Parathyroid adenoma (tissue), 2 donors: ENCODE data around the gene SLC39A9.

ENCODE experiments used
- H2AFZ ChIP-seq: fragments of 300-600 bp; sonication (generic); one replicate; pipeline ENCODE4 v1.7.0; 2017; ENCODE audit warnings: antibody characterized with exemption, mild to moderate bottlenecking
- H3K27ac ChIP-seq: fragments of 300-600 bp; sonication (generic); one replicate; pipeline ENCODE4 v1.7.0; 2017
- H3K27me3 ChIP-seq: fragments of 300-600 bp; sonication (generic); one replicate; pipeline ENCODE4 v1.7.0; 2017; ENCODE audit warnings: low read length; ENCODE audit not compliant: control insufficient read depth, insufficient read depth
- H3K36me3 ChIP-seq: fragments of 300-600 bp; sonication (generic); one replicate; pipeline ENCODE4 v1.7.0; 2017; ENCODE audit warnings: low read length; ENCODE audit not compliant: control insufficient read depth, insufficient read depth
- H3K4me1 ChIP-seq: fragments of 300-600 bp; sonication (generic); one replicate; pipeline ENCODE4 v1.7.0; 2017; ENCODE audit warnings: control low read depth
- H3K4me2 ChIP-seq: fragments of 300-600 bp; sonication (generic); one replicate; pipeline ENCODE4 v1.7.0; 2017; ENCODE audit warnings: low read length
- H3K4me3 ChIP-seq: fragments of 300-600 bp; sonication (generic); one replicate; pipeline ENCODE4 v1.7.0; 2017; ENCODE audit warnings: low read depth, low read length
- H3K79me2 ChIP-seq: fragments of 300-600 bp; sonication (generic); one replicate; pipeline ENCODE4 v1.7.0; 2017; ENCODE audit warnings: control low read depth
- H3K9ac ChIP-seq: fragments of 300-600 bp; sonication (generic); one replicate; pipeline ENCODE4 v1.7.0; 2017; ENCODE audit warnings: mild to moderate bottlenecking
- H3K9me3 ChIP-seq: fragments of 300-600 bp; sonication (generic); one replicate; pipeline ENCODE4 v1.7.0; 2017; ENCODE audit warnings: low read length; ENCODE audit not compliant: control insufficient read depth
- CTCF ChIP-seq: fragments of 300-600 bp; sonication (generic); IDR thresholded peaks from one replicate; pipeline ENCODE4 v1.7.0; 2017; ENCODE audit warnings: antibody characterized with exemption, mild to moderate bottlenecking
- donor health status: primary hyperparathyroidism.

Gene SLC39A9

GRCh38 chr14:69366069-69366468 is 32.4 kb upstream of the SLC39A9 start:
- Histone ChIP-seq H3K27me3 (no peaks in the 10 kb centered on the region), H3K36me3 (no peaks in the 10 kb centered on the region), H3K4me3 (no peak overlapping the region), H3K9me3 (no peaks in the 10 kb centered on the region), H2AFZ (no peak overlapping the region), H3K4me2 (no peak overlapping the region), H3K79me2 (no peaks in the 10 kb centered on the region), H3K9ac (no peak overlapping the region), H3K27ac (no peak overlapping the region), H3K4me1 (no peaks in the 10 kb centered on the region)
- TF ChIP-seq CTCF: no peak

- no peaks in the 10 kb centered on the region for H3K9me3 ChIP-seq
- no peak overlapping the region for H3K4me2 ChIP-seq
- H3K4me3 ChIP-seq: no peak overlapping the region
- H3K27ac ChIP-seq: no peak overlapping the region
- no peaks in the 10 kb centered on the region for H3K79me2 ChIP-seq
- H3K36me3 ChIP-seq: no peaks in the 10 kb centered on the region
- no peaks in the 10 kb centered on the region for H3K27me3 ChIP-seq
- H2AFZ ChIP-seq: no peak overlapping the region
- H3K4me1 ChIP-seq: no peaks in the 10 kb centered on the region
- H3K9ac ChIP-seq: no peak overlapping the region
- no peak for TF ChIP-seq CTCF
These were observed 31.7 kb upstream of the SLC39A9 start for GRCh38 chr14:69366761-69367160.

GRCh38 chr14:69368381-69368780 is 30.1 kb upstream of the SLC39A9 start:
- no peaks in the 10 kb centered on the region for H3K27me3 ChIP-seq
- TF ChIP-seq CTCF: no peak
- no peaks in the 10 kb centered on the region for H3K9me3 ChIP-seq

GRCh38 chr14:69370061-69370460 is 28.4 kb upstream of the SLC39A9 start:
- no peaks in the 10 kb centered on the region for H3K4me1 ChIP-seq
- no peak overlapping the region for H3K9ac ChIP-seq
- no peak overlapping the region for H3K4me2 ChIP-seq
- no peak for TF ChIP-seq CTCF
- no peaks in the 10 kb centered on the region for H3K9me3 ChIP-seq
- no peak overlapping the region for H2AFZ ChIP-seq
- no peak overlapping the region for H3K27ac ChIP-seq
- no peaks in the 10 kb centered on the region for H3K79me2 ChIP-seq
- no peaks in the 10 kb centered on the region for H3K27me3 ChIP-seq
- no peak overlapping the region for H3K4me3 ChIP-seq
- no peaks in the 10 kb centered on the region for H3K36me3 ChIP-seq

More at GRCh38 chr14:69368381-69368780, 30.1 kb upstream of the SLC39A9 start:
- no peaks in the 10 kb centered on the region for H3K4me1 ChIP-seq
- no peaks in the 10 kb centered on the region for H3K79me2 ChIP-seq
- no peaks in the 10 kb centered on the region for H3K36me3 ChIP-seq
- no peak overlapping the region for H3K4me3 ChIP-seq
- no peak overlapping the region for H2AFZ ChIP-seq
- no peak overlapping the region for H3K9ac ChIP-seq
- H3K4me2 ChIP-seq: no peak overlapping the region
- no peak overlapping the region for H3K27ac ChIP-seq

GRCh38 chr14:69372146-69372545 is 26.3 kb upstream of the SLC39A9 start:
- Histone ChIP-seq H3K9me3 (no peaks in the 10 kb centered on the region), H3K79me2 (no peaks in the 10 kb centered on the region), H3K9ac (no peak overlapping the region), H2AFZ (no peak overlapping the region), H3K4me2 (no peak overlapping the region), H3K4me1 (no peaks in the 10 kb centered on the region), H3K27me3 (no peaks in the 10 kb centered on the region), H3K36me3 (no peaks in the 10 kb centered on the region), H3K27ac (no peak overlapping the region), H3K4me3 (no peak overlapping the region)
- no peak for TF ChIP-seq CTCF
